ENCODE data around the gene TFF2.

GRCh38 chr21:42336054-42336453 is 14.7 kb downstream of the TFF2 start:
- TF ChIP-seq CTCF (IDR thresholded peaks at IDR 0.05) (no peak), POLR2AphosphoS5 (IDR thresholded peaks at IDR 0.05) (no peak)
